ENCODE results near the gene RALGPS1.

Gene RALGPS1

DNA sequence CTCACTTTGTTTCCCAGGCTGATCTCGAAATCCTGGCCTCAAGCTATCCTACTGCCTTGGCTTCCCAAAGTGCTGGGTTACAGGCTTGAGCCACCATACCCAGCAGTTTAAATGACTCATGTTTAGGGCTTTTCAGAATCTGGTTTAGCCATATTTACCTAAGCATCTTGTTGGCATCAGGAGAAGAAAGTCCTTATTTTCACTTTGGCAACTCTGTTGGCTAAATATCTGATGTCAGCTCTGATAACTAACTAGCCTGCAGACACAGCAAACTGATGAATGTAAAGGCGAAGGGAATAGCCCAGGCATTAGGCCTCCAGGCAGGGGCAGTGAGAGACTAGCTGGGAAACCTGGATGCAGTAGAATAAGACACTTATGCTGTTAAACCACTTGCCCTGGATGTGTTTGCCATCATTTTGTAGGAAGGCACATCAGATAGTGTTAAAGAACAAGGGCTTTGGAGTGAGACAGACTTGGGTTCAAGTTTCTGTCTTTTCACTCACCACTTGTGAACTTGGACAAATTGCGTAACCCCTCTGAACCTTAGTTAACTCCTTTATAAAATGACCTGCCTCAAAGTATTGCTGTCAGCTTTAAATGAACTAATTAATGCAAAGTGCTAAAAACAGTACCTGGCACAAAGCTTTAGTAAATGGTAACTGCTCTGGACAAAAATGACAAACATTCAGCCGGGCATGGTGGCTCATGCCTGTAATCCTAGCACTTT, 315.3 kb downstream of the RALGPS1 start:
- DNase-seq, result no peak

DNA sequence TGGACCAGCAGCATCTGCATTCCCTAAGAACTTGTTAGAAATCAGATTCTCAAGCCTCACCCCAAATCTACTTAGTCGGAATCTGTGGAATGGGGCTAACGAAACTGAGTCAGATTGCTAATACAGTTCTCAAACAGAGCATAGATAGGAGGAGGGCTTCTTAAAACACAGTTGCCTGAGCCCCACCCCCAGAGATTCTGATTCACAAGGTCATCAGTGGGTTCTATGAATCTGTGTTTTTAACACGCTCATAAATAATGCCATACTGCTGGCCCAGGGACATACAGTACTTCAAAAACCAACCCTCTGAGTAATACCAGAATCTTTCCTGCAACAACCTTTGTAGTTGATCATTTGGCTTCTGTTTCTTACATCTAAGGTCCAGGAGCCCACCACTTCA, 317.1 kb downstream of the RALGPS1 start:
- DNase-seq, result no peak

DNA sequence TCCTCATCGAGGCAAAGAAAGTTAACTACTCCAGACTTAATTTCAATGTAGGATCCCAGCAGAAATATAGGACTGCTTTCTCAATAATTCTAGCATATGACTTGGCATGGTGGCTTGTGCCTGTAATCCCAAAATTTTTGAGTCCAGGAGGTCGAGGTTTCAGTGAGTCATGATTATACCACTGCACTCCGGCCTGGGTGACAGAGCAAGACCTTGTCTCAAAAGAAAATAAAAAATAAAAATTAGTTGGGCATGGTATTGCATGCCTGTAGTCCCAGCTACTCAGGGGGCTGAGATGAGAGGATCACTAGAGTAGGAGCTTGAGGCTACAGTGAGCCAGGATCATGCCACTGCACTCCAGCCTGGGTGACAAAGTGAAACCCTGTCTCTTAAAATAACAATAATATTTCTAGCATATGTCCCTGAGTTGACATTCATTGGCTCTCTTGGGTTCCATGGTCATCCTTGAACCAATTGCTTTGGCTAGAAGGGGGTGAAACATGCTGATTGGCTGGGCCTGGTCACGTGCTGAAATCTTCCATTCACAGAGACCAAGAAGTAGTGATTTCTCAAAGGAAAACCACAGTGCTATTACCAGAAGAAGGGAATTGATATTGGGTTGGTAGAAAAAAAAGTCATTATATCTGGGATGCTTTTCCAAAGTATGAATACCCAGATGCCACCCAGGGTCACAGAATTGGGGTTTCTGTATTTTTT, 318.4 kb downstream of the RALGPS1 start:
- DNase-seq, result no peak

GRCh38 chr9:127233550-127233949, 319.0 kb downstream of the RALGPS1 start:
- DNase-seq, result no peak

DNA sequence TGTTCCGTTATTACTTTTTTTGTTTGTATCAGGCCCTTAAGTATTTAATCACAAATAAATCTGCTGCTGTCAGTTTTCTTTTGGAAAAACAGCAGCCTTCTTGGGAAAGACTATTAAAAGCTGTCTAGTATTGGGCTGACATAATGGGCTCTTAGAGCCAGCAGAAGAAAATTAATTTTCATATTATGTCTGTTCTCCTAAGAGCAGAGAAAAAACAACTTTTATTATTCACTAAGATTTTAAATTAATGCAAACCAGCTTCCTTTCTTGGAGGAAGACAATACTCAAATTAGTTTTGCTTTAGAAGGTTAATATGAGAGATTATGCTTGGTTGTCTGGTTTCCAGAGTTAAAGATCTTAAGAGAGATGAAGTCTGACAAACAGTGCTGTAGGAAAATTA, 319.4 kb downstream of the RALGPS1 start:
- no peak for DNase-seq

DNA sequence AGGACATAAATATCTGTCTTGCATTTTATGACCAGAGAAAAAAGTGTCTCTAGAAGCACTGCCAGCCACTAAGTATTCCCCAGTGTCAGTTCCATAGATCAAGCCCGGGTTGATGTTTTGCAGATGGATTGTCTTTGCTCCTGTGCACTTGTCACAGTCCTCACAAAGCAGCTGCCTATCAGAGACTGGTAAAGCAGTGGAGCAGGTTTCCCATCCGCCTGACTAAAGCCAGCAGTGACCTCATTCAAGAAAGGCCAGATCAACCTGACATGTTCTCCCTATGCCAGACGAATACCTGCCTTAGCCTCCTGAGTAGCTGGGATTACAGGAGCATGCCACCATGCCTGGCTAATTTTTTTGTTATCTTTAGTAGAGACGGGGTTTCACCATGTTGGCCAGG, 323.2 kb downstream of the RALGPS1 start:
- no peak for DNase-seq

GRCh38 chr9:127241354-127241753, 326.8 kb downstream of the RALGPS1 start:
- no peak for DNase-seq

GRCh38 chr9:127244609-127245601, 330.3 kb downstream of the RALGPS1 start:
- peak; percentile 97 for DNase-seq

GRCh38 chr9:127245637-127246164, 331.1 kb downstream of the RALGPS1 start:
- DNase-seq, result no peak

DNA sequence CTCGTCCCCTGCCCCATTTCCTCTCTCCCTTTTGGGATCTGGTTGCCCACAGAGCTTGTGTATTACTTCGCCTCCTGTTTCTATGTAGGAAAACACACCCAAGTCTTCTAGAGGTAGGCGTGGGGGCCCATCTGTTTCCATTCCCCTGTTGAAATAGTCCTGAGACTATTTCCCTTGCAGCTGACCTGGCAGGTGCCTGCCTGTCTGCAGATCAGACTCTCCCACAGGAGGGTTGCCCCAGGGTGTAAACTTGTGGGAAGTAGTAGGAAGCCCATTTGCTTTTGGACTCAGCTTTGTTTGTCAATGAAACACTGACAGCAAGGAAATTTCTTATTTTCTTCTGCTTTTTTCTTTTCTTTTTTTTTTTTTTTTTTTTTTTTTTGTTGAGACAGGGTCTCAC, 333.7 kb downstream of the RALGPS1 start:
- no peak for DNase-seq

DNA sequence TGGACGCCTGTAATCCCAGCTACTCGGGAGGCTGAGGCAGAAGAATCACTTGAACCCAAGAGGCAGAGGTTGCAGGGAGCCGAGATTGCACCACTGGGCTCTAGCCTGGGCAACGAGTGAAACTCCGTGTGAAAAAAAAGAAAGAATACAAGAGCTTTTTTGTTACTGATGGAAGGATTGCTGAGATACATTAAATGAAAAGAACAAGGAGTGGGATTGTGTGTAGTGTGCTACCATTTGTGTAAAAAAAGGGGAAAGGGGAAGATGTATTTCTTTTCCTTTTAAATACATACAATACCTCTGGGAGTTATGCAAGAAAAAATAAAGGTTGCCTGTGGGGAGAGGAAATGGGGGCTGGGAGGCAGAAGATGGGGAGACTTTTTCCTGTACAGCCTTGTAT, 335.3 kb downstream of the RALGPS1 start:
- DNase-seq, result no peak

GRCh38 chr9:127250896-127251391, 336.4 kb downstream of the RALGPS1 start:
- no peak for DNase-seq

DNA sequence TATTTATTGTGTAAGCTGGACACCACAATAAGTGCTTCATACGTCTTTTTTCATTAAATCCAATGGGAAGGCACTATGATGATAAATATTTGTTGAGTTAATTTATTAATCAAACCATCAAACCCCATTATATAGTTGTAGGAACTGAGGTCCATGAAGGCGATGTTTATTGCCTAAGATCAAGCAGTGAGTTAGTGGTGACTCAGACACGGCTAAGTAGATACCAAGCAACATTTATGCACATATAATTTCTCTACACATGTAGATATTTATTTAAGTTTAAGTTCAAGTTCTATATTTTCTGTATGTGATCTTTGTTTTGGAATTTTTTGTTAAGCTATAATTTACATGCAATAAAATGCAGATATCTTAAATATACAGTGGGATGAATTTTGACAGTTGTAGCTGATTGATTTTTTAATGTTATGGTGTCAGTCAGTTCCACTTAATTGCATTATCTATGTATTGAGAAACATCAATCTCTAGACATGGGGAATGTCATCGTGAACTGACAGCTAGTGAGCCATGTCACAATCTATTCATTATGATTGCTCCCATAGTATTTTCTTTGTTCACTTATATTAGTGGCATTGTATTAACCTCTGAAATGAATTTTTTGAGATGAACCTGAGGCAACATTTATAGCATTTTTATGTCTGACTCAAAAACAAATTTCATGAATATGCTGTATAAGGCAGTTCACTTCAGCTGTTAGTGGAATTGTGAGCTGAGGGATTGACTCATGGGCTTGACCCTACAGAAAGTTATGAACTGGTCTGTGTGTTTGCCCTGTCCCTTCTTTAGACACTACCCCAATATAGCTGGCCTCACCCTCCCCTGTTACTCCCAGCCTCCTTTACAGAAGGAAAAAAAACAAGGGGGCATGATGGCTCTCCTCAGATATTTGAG, 338.1 kb downstream of the RALGPS1 start:
- DNase-seq, result no peak

DNA sequence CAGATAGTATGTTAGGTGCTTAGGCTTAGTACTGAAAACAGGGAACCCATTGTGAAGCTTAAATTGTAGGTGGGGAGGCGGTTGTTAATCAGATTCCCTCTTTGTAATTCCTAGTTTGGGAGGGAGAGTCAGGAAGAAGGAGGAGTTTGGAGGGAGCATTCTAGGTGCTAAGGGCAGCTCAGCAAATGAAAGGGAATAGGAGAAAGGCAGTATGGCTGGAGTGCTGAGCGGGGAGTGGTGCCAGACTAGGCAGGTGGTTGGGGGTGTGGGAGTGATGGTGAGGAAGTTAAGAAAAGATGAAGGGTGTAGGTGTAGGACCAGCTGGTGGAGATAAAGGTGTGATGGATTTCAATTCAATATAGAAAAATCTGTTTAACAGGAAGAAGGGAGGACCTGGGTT, 338.9 kb downstream of the RALGPS1 start:
- DNase-seq, result no peak

GRCh38 chr9:127255692-127256091, 341.1 kb downstream of the RALGPS1 start:
- no peak for DNase-seq

- DNase-seq, result no peak
These were observed 341.7 kb downstream of the RALGPS1 start for GRCh38 chr9:127256324-127256723.

DNA sequence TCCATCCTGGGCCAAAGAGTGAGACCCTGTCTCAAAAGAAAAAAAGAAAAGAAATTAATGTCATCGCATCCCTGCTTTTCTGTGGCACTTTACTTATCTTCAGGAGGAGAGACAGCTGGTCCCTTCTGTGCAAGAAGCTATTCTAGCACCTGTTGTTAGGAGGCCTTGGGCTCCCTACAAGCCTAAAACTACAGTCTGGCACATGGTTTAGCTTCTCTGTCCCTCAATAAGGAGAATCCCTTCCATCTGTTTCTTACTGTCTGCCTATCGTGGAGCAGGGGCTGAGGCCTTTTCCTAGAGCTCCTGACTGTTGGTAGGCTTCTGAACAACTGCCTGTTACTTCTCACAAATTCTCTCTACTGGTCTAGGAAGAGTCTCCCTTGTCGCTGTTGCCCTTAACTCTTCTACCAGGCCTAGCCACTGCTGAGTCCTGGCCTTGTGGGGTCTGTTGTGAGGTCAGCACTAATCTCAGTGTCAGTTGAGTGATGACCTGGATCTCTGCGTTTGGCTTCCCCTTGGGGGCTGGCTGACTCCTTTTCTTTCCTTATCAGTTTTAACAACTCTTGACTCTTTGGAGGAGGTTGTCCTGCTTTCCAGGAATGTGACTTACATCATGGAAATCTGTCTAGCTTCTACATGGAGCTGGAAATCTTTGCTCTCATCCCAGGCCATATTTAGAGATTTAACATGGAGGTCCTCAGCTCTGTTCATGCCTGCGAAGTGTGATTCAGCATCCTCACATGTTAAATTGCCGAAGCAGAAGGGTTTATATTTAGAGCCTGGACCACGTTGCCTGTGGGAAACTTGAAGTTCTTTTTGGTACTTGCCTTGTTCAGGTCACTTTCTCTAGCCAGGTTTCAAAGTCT, 344.3 kb downstream of the RALGPS1 start:
- no peak for DNase-seq

DNA sequence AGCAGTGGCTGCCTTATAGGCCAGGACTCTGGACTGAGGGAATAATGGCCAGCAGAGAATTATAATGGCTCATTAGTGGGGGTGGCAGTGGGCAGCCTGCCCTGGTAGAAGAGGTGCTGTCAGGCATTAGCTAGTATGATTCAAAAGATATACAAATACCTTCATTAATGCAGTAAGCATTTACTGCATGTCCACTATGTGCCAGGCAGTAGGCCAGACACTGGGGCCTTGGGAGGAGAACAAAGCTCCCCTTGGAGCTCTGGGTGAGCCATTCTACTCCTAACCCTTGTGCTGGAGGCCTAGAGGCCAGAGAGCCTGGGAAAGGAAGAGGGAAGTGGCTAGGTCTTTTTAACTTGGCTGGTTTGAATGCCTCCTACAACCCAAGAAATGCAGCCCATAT, 348.0 kb downstream of the RALGPS1 start:
- no peak for DNase-seq

DNA sequence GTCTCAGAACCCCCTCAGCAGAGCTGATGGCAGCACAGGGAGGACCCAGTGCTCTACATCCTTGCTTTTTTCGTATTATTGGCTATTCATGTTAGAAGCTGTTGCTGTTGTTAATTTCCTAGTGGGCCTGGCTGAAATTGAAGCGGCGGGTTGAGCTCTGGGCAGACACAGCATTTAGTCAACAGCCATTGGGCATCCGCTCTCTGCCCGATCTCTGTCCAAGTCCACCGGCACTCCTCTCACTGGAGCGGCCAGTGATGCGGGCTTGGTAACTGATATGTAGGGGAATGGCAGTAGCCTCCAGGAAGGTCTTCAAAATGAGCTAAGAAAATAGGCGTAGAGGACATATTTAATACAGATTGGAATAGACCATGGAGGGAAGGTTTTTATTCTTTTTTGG, 348.7 kb downstream of the RALGPS1 start:
- no peak for DNase-seq

DNA sequence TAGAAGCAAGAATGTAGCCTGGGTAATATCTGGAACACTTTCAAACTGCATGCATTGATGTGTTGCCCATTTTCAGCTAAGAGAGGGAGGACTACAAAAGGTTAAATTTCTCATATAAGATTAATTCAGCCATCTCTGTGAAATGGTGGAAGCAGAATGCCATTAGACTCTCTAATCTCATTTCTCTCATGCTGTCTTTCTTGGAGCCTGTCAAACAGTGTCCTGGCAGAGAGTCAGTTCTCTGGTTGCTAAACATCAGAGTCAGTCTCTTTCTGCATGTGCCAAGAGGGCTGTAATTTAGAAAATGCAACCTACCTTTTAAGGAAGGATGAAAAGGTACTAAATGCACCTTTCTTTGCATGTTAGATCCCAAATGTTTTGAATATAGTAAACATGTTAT, 349.1 kb downstream of the RALGPS1 start:
- DNase-seq, result no peak

All from activated CD8-positive, alpha-beta memory T cell treated with anti-CD3 and anti-CD28 coated beads for 24 hours (primary cell).